NCI-H524 (cell line): Measurements from ENCODE around the gene PSMA8.
"Not testable (repeated sequence)": the region's sequence is repeated elsewhere in the genome, so short reads cannot be mapped to it uniquely, and the experiment has no call there.

Source experiments
- DNase-seq, 2 experiments: peaks; one replicate each; lab custom pipeline; 2025; lab: John Stamatoyannopoulos, UW

The PSMA8 gene

DNA sequence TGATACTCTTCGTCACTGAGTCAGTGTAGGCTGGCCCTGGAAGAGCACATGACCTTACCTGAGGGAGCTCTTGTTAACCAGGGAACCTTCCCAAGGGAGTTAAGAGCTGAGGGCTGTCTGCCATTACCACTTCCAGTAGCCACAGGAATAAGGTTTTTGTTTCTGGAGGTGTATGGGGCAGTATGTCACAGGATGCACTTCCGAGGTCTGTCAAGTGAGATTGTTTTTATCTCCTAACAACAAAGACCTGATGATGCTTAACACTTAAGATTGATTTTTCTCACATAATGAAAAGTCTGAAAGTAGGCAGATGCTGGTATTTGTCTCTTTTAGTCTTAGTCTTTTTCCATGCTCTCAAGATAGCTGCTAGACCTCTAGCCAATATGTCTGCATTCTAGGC lies 41.8 kb downstream of the PSMA8 start:
- no peak for DNase-seq

DNA sequence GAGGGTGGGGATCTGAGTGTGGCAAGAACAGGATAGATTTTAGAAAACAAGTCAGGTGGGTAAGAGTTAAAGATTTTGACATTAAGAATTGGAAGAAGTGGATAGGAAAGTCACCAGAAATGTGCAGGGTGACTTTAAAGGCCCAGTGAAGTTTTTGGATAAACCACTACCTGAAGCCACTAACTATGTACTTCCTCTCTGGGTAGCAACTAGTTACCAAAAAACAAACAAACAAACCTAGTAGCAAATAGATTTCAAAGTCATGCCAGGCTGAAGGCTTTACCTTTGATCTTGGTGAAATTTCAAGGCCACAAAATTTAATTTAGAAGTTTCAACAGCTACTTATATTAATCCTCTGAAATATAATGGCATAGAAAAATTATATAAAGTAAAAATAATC lies 42.5 kb downstream of the PSMA8 start:
- no peak for DNase-seq

DNA sequence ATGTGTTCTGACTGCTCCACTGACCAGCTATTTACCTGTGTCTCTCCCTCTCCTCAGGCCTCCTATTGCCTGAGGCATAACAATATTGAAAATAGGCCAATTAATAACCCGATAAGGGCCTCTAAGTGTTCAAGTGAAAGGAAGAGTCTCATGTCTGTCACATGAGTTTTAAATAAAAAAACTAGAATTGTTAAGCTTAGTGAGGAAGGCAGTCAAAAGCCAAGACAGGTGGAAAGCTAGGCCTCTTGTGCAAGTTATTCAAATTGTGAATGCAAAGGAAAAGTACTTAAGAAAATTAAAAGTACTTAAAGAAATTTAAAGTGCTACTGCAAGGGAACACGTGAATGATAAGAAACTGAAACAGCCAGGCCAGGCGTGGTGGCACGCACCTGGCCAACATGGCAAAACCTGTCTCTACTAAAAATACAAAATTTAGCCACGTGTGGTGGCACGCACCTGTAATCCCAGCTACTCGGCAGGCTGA lies 47.7 kb downstream of the PSMA8 start:
- no peak for DNase-seq

DNA sequence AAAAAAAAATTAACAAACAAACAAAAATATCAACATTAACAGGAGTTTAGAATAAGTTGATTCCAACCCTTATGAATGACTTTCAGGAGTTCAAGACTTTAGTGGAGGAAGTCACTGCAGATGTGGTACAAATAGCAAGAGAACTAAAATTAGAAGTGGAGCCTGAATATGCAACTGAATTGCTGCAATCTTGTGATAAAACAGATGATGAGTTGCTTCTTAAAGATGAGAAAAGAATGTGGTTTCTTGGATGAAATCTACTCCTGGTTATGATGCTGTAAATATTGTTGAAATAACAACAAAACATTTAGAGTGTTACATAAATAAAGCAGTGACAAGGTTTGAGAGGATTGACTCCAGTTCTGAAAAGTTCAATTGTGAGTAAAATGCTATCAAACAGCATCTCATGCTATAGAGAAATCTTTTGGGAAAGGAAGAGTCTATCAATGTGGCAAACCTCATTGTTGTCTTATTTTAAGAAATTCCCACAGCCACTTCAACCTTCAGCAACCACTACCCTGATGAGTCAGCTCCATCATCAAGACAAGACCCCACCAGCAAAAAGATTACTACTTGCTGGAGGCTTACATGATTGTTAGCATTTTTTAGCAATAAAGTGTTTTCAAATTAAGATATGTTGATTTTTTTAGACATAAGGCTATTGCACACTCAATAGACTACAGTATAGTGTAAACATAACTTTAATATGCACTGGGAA lies 49.9 kb downstream of the PSMA8 start:
- DNase-seq, result no peak

DNA sequence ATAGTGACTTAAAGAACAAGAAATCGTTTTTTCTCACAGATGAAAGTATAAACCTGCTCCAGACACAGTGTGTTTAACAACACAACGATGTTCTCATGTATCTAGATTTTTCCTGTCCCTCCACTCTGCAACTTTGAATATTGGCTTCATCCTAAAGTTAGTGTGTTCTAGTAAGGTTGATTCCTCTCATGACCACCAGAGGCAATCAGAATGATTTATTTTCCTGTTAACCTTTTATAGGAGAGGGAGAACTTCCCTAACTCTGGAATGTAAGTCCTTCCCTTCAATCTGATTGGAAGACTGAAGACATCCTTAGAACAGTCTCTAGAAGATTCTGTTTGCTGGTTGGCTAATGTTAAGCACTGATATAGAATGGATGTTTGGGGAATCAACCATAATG lies 51.6 kb downstream of the PSMA8 start:
- peak in 1 of 2 experiments; percentile 15 for DNase-seq

DNA sequence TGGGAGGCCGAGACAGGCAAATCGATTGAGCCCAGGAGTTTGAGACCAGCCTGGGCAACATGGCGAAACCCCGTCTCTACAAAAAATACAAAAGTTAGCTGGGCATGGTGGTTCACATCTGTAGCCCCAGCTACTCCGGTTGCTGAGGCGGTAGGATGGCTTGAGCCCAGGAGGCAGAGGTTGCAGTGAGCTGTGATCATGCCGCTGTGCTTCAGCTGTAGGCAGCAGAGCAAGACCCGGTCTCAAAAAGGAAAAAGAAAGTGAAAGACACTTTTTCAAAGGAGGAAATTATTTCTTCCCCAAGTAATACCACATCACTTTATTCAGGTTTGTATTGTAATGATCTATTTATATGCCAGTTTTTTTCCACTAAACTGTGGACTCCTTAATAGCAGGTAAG lies 56.8 kb downstream of the PSMA8 start:
- no peak for DNase-seq

DNA sequence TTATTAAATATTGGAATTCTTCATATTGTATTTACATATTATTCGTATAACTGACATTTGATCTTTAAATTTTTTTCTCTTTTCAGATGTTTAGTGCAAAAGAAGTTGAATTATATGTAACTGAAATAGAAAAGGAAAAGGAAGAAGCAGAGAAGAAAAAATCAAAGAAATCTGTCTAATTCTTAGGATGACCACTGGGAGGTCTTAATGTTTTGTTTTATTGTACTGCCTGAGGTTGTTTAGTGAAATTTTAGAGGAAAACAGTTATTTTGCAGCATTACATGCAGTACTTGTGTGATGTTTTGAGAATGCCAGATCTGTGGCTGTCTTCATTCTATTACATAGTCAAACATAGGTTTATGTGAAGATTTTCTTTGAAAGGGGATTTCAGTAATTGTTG lies 58.6 kb downstream of the PSMA8 start:
- no peak for DNase-seq

DNA sequence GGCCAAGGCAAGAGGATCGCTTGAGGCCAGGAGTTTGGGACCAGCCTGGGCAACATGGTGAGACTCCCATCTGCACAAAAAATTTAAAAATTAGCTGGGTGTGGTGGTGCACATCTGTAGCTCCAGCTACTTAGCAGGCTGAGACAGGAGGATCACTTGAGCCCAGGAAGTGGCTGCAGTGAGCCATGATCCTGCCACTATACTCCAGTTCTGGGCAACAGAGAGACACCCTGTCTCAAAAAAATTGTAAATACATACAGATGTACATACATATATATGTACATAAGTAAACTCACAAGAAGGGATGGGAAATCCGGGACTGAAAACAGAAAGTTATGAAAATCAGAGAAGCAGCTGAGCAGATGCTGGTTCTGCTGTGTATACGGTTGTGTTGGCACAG lies 62.9 kb downstream of the PSMA8 start:
- DNase-seq, result no peak

DNA sequence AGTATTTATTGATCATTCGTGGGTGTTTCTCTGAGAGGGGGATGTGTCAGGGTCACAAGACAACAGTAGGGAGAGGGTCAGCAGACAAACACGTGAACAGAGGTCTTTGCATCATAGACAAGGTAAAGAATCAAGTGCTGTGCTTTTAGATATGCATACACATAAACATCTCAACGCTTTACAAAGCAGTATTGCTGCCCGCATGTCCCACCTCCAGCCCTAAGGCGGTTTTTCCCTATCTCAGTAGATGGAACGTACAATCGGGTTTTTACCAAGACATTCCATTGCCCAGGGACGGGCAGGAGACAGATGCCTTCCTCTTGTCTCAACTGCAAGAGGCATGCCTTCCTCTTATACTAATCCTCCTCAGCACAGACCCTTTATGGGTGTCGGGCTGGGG lies 68.3 kb downstream of the PSMA8 start:
- not testable (repeated sequence) for DNase-seq

DNA sequence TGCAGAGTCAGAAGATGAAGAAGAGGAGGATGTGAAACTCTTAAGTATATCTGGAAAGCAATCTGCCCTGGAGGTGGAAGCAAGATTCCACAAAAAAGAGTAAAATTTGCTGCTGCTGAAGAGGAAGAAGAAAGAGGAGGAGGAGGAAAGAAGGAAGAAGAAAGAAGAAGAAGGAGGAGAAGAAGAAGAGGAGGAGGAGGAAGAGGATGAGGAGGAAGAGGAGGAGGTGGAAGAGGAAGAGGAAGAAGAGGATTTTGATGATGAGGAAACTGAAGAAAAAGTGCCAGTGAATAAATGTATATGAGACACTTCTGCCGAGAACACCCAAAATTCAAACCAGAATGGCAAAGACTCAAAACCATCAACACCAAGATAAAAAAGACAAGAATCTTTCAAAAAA lies 71.6 kb downstream of the PSMA8 start:
- no peak for DNase-seq

DNA sequence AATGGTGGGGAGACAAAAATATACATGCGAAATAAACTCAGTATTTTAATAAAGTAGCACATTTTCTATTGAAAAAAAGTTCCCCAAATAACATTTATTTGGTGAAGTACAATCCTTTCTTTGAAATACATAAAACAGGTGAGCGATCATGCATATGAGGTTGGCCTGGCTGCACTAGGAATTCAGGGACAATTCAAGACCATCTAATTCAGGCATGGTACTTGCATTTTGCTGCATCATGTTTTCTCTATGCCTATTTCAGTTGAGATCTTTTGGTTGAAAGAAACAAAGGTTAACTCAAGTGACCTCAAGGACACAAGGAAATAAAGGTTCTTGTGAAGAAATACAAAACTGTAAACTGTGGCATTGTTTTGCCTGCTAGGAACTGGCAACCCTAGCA lies 72.8 kb downstream of the PSMA8 start:
- DNase-seq, result no peak

DNA sequence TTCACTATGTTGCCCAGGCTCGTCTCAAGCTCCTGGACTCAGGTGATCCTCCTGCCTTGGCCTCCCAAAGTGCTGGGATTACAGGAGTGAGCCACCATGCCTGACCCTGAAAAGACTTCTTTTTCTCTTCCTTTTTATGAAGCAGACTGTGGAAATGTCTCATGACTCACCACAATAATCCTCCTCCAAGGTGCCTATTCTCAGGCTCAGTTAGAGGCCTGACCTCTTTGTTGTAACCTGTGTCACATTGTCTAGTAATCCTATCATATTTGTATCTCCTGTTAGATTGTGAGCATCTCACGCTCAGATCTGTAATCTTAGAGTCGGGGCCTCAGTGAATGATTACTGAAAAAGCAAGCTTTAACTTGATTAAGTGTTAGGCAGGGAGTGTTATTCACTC lies 74.3 kb downstream of the PSMA8 start:
- no peak for DNase-seq

DNA sequence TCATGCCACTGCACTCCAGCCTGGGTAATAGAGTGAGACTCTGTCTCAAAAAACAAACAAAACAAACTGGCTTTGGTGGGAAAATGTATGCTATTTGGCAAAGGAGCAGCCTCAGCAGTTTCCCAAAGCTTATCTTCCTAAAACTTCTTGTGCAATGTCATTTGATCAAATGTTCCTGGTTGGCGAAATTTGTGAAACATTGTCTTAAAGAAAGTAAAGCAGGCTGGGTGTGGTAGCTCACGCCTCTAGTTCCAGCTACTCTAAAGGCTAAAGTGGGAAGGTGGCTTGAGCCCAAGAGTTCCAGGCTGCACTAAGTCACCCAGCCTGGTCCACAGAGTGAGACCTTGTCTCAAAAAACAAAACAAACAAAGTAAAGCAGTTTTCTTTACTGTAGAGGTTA lies 75.3 kb downstream of the PSMA8 start:
- DNase-seq, result no peak

DNA sequence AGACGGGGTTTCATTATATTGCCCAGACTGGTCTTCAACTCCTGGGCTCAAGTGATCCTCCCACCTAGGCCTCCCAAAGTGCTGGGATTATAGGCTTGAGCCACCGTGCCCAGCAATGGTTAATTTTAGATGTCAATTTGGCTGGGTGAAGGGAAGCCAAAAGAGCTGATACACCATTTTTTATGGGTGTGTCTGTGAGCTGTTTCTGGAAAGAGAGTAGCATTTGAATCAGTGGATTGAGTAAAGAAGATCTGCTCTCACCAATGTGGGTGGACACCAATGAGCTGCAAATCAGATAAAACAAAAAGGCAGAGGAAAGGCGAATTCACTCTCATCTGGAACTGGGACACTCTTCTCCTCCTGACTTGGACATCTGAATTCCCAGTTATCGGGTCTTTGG lies 76.5 kb downstream of the PSMA8 start:
- no peak for DNase-seq

DNA sequence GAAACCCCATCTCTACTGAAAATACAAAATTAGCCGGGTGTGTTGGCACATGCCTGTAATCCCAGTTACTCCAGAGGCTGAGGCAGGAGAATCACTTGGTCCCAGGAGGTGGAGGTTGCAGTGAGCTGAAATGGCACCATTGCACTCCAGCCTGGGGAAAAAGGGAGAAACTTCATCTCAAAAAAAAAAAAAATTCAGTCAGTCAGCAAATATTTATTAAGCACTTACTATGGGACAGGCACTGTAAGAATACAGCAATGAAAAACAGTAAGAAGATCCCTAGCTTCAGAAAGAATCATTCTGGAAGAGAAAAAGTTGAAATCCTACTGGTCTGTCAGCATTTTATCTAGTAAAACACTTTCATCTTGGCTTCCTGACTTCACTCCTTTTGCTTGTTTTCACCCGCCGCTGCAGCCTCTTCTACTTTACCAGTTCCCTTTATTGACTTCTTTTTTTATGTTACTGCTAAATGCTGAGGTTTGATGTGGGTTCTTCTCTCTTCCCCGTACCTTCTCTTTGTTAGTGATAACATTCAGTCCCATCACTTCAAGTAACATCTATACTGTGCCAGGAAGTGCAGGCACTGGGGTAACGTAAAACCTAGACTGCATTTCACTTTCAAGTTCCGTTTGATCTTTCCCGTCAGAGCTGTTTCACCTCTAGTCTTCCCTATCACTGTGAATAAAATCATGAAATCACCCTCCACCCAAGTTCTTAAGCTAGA lies 81.7 kb downstream of the PSMA8 start:
- no peak for DNase-seq

DNA sequence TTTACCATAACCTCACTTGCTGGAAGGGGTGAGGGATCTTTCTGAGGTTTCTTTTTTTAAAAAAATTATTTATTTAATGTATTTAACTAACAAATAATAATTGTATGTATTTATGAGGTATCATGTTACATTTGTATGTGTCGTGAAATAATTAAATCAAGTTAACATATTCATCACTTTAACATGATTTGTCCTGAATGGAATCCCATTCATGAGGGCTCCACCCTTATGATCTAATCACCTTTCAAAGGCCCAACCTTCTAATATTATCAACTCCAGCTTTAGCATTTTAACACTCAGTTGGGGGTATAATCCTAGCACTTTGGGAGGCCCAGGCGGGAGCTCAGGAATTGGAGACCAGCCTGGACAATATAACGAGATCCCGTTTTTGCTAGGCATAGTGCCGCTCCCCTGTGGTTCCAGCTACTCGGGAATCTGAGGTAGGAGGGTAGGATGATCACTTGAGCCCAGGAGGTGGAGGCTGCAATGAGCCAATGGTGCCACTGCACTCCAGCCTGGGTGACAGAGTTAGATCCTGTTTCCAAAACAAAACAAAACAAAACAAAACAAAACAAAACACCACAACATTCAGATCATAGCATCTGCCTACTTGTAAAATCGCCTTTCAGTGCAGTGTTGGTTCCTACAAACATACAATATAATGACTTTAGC lies 91.5 kb downstream of the PSMA8 start:
- peak in 1 of 2 experiments; percentile 11 for DNase-seq

DNA sequence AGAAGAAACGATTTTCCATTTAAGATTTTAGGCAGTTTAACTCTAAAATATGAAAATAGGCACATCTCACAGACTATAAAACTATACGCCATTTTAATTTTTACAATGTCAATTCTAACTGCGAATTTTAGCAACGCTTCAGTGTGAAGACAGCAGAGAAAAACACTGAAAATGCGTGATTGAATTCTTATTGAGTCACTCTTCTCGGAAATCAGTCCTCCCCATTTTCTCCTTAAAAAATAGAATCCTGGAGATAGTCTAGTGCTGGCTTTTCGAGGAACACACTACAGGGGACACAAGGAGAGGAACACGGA lies 92.2 kb downstream of the PSMA8 start:
- no peak for DNase-seq

DNA sequence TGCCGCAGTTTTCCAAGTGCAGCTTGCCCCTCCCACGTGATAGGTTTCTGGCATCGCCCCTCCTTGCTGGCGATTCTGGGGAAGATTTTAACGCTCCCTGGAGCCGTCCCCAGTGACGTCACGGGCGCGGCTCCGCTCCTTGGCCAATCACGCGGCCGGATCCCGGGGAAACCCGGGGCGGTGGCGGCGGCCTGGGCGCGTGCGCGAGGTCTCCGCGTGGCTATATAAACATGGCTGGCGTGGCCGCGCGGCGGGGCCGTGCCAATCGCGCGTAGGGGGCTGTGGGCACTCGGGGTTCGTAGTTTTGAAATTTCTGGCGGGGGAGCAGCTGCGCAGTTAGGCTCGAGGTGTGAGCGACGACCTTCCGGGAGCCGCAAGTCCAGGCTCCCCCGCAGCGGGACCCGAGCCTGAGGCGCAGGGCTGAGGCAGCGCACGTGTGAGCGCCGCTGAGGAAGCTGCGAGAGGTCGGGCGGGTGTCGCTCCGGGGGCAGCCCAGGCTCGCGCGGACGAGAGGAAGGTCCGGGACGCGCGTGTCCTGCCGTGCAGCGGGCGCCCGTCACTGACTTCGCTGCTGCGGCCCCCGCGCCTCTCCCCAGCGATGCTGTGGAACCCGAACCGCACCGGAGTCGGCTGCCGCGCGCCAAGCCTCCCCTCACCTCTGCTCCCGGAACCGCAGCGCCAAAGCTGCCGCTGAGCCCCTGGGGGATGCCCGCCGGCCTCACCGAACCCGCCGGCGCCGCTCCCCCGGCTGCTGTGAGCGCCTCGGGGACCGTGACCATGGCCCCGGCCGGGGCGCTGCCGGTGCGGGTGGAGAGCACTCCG lies 92.8 kb downstream of the PSMA8 start, which contains the start of gene TAF4B:
Gene TAF4B (plus strand): TSS at position 217 of the 822 bp plus-strand sequence. CDS start 489 bp downstream, at position 706.
- DNase-seq, result peak; percentile 93 to 94

DNA sequence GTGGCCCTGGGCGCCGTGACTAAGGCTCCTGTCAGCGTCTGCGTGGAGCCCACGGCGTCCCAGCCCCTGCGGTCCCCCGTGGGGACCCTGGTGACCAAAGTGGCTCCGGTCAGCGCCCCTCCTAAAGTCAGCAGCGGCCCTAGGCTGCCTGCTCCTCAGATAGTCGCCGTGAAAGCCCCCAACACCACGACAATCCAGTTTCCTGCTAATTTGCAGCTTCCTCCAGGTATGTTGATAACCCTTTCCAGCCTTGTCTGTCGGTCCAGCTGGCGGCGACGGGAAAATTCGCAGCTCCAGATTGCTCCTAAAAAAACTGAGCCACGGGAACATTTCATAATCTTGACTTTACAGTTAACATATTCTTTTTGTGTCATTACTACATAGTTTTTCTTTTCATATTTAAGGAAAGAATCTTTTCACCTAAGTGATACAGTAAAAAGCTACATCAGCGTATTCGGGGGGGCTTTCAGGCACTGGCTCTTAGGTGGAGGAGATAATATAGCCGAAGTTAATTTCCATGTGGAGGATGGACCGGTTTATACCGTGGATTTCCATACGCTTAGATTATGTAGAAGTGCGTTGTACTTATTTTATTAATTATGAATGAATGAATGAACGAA lies 93.5 kb downstream of the PSMA8 start:
- DNase-seq, result peak in 1 of 2 experiments; percentile 22

DNA sequence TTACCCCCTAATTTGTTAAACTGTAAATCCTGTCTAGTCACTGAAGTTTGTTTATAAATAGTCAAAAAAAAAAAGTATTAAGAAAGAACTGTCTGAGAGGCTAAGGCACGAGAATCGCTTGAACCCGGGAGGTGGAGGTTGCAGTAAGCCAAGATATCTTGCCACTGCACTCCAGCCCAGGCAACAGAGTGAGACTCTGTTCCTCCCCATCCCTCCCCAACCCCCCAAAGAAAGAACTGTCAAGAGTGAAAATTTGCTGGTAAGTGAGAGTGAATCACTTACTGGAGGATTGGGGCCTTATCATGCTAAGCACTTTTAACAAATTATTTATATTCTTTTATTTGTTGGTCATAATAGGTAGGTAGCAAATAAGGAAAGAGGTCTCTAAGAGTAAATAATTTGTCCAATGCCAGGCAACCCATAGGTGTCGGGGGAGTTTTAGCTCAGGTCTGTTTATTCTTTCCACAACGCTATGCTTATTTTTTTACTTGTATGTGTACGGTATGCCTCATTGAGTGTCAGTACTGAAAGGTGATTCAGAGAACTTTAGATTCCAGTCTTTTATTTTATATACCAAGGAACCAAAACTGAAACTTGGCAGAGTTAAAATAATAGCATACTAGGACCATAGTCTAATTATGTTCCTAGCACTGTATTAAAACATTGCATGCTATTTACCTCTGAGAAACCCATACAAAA lies 95.0 kb downstream of the PSMA8 start:
- no peak for DNase-seq

DNA sequence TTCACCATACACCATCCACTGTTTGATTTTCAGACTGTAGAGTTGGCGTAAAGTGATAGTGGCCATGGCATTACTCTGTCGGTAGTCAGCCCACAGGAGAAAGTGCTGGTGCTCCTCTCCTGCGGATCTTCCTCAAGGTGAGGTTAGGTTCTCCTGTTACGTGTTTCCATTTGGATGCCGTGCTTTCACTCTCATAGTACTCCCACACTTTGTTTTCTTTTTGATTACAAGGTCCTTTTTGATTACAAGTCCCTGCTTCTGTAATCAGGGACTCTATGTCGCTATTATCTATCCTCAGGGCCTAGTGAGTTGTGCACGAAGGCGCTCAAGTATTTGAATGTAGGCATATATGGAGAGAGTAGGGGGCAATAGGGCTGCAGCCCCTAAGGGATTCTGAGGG lies 96.8 kb downstream of the PSMA8 start:
- no peak for DNase-seq
